Osteocyte (in vitro differentiated cells): ENCODE results near the gene SPG21. TPM values are rescaled to one million over a fixed set of nuclear protein-coding genes. Genes with fewer than 3 reads are reported as not detected.

ENCODE experiments used
- DNase-seq: peaks from one replicate; pipeline ENCODE4 v3.0.0; 2021; ENCODE audit warnings: mixed read lengths; ENCODE audit not compliant: unreplicated experiment; ENCODE audit errors: extremely low spot score
- H3K27ac Mint-ChIP-seq: one replicate; pipeline ENCODE4 v1.8.0; 2021; ENCODE audit warnings: mild to moderate bottlenecking, mixed read lengths; ENCODE audit not compliant: unreplicated experiment
- H3K27me3 Mint-ChIP-seq: one replicate; pipeline ENCODE4 v1.8.0; 2021; ENCODE audit warnings: mixed read lengths; ENCODE audit not compliant: unreplicated experiment
- H3K36me3 Mint-ChIP-seq: one replicate; pipeline ENCODE4 v1.8.0; 2021; ENCODE audit warnings: mixed read lengths; ENCODE audit not compliant: unreplicated experiment
- H3K4me1 Mint-ChIP-seq: one replicate; pipeline ENCODE4 v1.8.0; 2021; ENCODE audit warnings: mixed read lengths; ENCODE audit not compliant: unreplicated experiment
- H3K4me3 Mint-ChIP-seq: one replicate; pipeline ENCODE4 v1.8.0; 2021; ENCODE audit warnings: mild to moderate bottlenecking, moderate library complexity, mixed read lengths; ENCODE audit not compliant: unreplicated experiment
- H3K9me3 Mint-ChIP-seq: one replicate; pipeline ENCODE4 v1.8.0; 2021; ENCODE audit warnings: mixed read lengths; ENCODE audit not compliant: unreplicated experiment
- total RNA-seq: library from RNA; stranded (reverse); gene quantifications from 2 replicates; pipeline ENCODE4 v1.2.1, GENCODE V29; 2021
- TF ChIP-seq, protein P1 (sequence below): fragments of 200-600 bp; sonication (generic); IDR thresholded peaks from 2 replicates; pipeline ENCODE4 v1.5.0; 2021; ENCODE audit warnings: antibody characterized with exemption, mild to moderate bottlenecking, moderate library complexity

The SPG21 gene
- total RNA-seq, 1 donor from 2014 or later, result 116 TPM

DNA sequence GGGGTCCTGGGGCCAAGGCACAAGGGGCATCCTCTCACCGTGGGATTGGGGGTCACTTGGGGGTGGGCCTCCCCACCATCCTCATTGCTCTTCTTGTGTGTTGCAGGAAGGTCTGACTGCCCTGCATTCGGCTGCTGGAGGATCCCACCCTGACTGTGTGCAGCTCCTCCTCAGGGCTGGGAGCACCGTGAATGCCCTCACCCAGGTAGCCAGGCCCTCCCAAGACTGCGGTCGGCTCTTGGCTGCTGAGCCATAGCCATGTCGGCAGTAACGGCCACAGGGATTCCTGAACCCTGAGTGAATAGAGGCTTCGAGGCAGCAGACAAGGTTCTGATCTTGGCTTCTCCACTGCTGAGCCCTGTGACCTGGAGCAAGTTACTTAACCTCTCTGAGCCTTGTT lies 58.3 kb downstream of the SPG21 start:
- TF ChIP-seq, protein P1, sequence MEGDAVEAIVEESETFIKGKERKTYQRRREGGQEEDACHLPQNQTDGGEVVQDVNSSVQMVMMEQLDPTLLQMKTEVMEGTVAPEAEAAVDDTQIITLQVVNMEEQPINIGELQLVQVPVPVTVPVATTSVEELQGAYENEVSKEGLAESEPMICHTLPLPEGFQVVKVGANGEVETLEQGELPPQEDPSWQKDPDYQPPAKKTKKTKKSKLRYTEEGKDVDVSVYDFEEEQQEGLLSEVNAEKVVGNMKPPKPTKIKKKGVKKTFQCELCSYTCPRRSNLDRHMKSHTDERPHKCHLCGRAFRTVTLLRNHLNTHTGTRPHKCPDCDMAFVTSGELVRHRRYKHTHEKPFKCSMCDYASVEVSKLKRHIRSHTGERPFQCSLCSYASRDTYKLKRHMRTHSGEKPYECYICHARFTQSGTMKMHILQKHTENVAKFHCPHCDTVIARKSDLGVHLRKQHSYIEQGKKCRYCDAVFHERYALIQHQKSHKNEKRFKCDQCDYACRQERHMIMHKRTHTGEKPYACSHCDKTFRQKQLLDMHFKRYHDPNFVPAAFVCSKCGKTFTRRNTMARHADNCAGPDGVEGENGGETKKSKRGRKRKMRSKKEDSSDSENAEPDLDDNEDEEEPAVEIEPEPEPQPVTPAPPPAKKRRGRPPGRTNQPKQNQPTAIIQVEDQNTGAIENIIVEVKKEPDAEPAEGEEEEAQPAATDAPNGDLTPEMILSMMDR, result no peak
- Mint-ChIP-seq H3K9me3 (no peaks in the 10 kb centered on the region), H3K27ac (no peak overlapping the region), H3K36me3 (peaks cover 7% of the 10 kb centered on the region), H3K27me3 (no peaks in the 10 kb centered on the region), H3K4me1 (peaks cover 11% of the 10 kb centered on the region), H3K4me3 (no peak overlapping the region)
- peak; percentile 67 for DNase-seq

DNA sequence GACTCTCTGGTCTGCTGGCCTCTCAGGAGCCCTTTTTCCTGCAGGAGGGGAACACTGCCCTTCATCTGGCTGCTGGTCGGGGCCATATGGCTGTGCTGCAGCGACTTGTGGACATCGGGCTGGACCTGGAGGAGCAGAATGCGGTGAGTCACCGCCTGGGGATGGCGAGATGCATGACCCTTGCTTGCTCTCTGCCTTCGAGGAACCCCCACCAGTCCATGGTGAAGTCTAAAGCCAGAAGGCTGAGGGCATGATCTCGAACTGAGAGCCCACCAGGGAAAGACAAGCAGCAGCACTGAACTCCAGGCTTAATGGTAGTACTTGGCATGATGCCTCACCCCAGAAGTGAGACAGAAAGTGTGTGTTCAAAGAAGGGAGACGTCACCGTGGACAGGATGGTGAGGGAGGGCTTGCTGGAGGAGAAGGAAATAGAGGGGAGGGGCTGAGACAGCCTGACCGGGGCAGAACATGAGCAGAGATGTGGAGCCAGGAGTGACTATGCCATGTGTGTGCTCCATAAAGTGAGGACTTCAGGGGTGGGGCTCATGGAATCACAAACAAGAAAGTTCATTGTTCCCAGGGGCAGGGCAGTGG lies 58.8 kb downstream of the SPG21 start:
- H3K4me3 Mint-ChIP-seq, result no peak overlapping the region
- peaks cover 7% of the 10 kb centered on the region for H3K36me3 Mint-ChIP-seq
- no peak overlapping the region for H3K27ac Mint-ChIP-seq
- peak; percentile 80 for DNase-seq
- peaks cover 11% of the 10 kb centered on the region for H3K4me1 Mint-ChIP-seq
- no peaks in the 10 kb centered on the region for H3K27me3 Mint-ChIP-seq
- TF ChIP-seq, protein P1, result no peak
- no peaks in the 10 kb centered on the region for H3K9me3 Mint-ChIP-seq

DNA sequence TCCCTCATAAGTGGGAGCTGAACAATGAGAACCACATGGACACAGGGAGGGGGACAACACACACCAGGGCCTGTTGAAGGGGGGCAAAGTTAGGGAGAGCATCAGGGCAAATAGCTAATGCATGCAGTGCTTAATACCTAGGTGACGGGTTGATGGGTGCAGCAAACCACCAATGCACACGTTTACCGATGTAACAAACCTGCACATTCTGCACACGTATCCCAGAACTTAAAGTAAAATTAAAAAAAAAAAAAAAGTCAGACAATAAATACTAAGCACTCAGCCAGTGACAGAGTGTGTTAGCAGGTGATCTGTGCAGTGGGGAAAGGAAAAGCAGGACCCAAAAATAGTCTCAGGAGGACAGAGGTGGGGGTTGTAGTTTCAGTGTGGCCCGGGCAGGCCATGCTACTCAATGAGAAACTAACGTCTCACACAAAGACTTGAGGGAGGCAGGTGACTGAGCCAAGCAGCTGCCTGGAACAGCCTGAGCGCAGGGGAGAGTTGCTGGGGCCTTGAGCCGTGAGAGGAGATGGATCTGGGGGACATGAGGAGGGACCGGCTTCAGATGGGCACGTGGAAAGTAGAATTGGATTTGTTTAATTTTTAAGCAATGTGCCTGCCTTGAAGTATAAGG lies 59.6 kb downstream of the SPG21 start:
- peak; percentile 38 for DNase-seq
- peaks cover 11% of the 10 kb centered on the region for H3K4me1 Mint-ChIP-seq
- no peaks in the 10 kb centered on the region for H3K27me3 Mint-ChIP-seq
- no peak overlapping the region for H3K4me3 Mint-ChIP-seq
- TF ChIP-seq, protein P1, result no peak
- H3K9me3 Mint-ChIP-seq, result no peaks in the 10 kb centered on the region
- H3K27ac Mint-ChIP-seq, result no peak overlapping the region
- peaks cover 7% of the 10 kb centered on the region for H3K36me3 Mint-ChIP-seq

DNA sequence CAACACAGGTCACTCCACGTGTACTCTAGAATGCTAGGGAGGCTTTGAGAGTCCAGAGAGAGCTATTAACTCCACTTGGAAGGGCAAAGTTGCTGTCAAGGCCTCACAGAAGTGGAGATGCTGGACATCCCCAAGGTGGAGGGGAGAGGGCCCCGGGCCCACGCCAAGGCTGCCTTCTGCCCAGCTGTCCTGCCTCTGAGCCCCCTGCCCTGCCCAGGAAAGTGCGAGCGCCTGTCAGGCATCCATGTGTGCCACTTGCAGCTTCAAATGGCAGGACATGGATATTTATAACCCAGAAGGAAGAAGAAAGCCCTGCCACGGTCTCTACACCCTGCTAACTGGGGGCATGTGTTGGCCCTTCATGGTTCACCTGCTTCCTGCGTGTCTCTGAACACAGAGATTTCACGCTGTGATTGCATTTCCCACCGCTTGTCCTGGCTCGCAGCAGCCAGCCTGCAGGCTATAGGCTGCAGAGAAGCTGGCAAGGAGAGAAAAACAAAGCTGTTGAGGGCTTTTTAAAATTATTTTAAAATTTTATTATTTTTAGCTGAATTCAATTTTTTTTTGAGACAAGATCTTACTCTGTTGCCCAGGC lies 61.0 kb downstream of the SPG21 start:
- Mint-ChIP-seq H3K4me3 (no peak overlapping the region), H3K27ac (no peak overlapping the region), H3K27me3 (no peaks in the 10 kb centered on the region)

DNA sequence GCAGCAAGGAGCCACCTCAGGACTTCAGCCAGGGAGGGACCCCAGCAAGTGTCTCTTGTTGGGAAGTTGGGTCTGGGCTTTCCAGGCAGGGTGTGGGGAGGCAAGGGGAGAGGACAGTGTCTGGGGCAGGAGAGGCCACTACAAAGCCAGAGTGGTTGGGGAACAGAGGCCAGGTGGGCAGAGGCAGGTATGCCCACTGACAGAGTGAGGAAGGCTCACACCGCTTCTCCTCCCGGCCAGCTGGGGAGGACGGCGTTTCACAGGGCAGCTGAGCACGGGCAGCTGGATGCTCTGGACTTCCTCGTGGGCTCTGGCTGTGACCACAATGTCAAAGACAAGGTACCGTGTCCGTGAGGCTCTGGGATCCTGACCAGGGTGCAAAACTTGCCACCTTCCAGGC lies 63.1 kb downstream of the SPG21 start:
- Mint-ChIP-seq H3K4me1 (peaks cover 22% of the 10 kb centered on the region), H3K36me3 (no peaks in the 10 kb centered on the region), H3K27me3 (no peaks in the 10 kb centered on the region), H3K9me3 (no peaks in the 10 kb centered on the region), H3K4me3 (no peak overlapping the region), H3K27ac (no peak overlapping the region)
- TF ChIP-seq, protein P1, result no peak
- no peak for DNase-seq

More for the DNA sequence above, 61.0 kb downstream of the SPG21 start:
- Mint-ChIP-seq H3K4me1 (peaks cover 11% of the 10 kb centered on the region), H3K36me3 (peaks cover under 1% of the 10 kb centered on the region), H3K9me3 (no peaks in the 10 kb centered on the region)
- TF ChIP-seq, protein P1, result no peak
- peak; percentile 40 for DNase-seq
